Measurements from ENCODE around the gene OPCML.

GRCh38 chr11:133383201-133383600 lies 149.1 kb downstream of the OPCML start:
- no peak for TF ChIP-seq CTCF (conservative IDR thresholded peaks at IDR 0.05 in 1 of 2, IDR thresholded peaks at IDR 0.05 in 1 of 2; ENCODE audit: low read depth in 1 of 2, low read length in 2 of 2)
- TF ChIP-seq EZH2 (IDR thresholded peaks at IDR 0.05; ENCODE audit: low read length, missing control alignments) = no peak
